Measurements from ENCODE around the gene OLIG2. TPM values are rescaled to one million over a fixed set of nuclear protein-coding genes. Genes with fewer than 3 reads are reported as not detected.

OLIG2 gene
- total RNA-seq, 2 donors from 2014 or later, result 0.53 TPM; not detected in 1

DNA sequence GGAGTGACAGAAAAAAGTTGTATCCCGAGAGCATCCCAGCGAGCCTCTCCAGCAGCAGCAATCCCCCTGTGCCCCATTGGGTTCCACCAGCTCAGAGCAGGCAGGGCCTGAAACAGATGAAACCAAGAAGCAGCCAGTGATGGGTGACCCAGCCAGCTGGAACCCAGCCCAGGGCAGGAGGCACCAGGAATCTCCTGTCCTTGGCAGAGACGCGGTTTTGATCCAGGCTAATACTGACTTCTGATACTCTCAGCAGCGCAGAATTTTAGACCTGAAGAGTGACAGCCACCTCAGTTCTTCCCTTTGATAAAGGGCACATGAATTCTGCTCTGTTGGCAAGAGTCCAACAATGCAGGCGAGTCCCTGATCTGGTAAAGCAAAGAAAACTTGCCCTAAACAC, 32.8 kb downstream of the OLIG2 start:
- no peak overlapping the region for H3K9ac ChIP-seq (ENCODE audit: extremely low read depth, low read length, poor library complexity, severe bottlenecking)
- no peaks in the 10 kb centered on the region for H3K36me3 ChIP-seq (ENCODE audit: control insufficient read depth, insufficient read depth, low read length)
- TF ChIP-seq, protein P1, sequence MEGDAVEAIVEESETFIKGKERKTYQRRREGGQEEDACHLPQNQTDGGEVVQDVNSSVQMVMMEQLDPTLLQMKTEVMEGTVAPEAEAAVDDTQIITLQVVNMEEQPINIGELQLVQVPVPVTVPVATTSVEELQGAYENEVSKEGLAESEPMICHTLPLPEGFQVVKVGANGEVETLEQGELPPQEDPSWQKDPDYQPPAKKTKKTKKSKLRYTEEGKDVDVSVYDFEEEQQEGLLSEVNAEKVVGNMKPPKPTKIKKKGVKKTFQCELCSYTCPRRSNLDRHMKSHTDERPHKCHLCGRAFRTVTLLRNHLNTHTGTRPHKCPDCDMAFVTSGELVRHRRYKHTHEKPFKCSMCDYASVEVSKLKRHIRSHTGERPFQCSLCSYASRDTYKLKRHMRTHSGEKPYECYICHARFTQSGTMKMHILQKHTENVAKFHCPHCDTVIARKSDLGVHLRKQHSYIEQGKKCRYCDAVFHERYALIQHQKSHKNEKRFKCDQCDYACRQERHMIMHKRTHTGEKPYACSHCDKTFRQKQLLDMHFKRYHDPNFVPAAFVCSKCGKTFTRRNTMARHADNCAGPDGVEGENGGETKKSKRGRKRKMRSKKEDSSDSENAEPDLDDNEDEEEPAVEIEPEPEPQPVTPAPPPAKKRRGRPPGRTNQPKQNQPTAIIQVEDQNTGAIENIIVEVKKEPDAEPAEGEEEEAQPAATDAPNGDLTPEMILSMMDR (conservative IDR thresholded peaks at IDR 0.05), result no peak
- H3K36me3 Mint-ChIP-seq (ENCODE audit: low read depth), result no peaks in the 10 kb centered on the region
- H3K27me3 ChIP-seq (ENCODE audit: control insufficient read depth, insufficient read depth, low read length, poor library complexity, severe bottlenecking), result peaks cover 57% of the 10 kb centered on the region
- no peaks in the 10 kb centered on the region for H3K4me1 ChIP-seq (ENCODE audit: control insufficient read depth, insufficient read depth, low read length)
- WGBS, 2 experiments (ENCODE audit: insufficient coverage in 1 of 2, insufficient read length in 1 of 2), result 90% methylated on average over 5 to 6 of the region's 6 CpGs
- no peak overlapping the region for H3K27ac Mint-ChIP-seq
- DNase-seq, result no peak
- H3K4me1 Mint-ChIP-seq, result no peaks in the 10 kb centered on the region
- peaks cover 41% of the 10 kb centered on the region for H3K27me3 Mint-ChIP-seq (ENCODE audit: insufficient read depth)
- peak overlapping the region; percentile 24 for H3K27ac ChIP-seq (ENCODE audit: low read depth, low read length)
- no peak overlapping the region for H3K4me3 Mint-ChIP-seq
- H3K9me3 Mint-ChIP-seq, result no peaks in the 10 kb centered on the region
- no peaks in the 10 kb centered on the region for H3K9me3 ChIP-seq (ENCODE audit: control insufficient read depth, low read length)
- H3K4me3 ChIP-seq (ENCODE audit: low read length), result no peak overlapping the region

DNA sequence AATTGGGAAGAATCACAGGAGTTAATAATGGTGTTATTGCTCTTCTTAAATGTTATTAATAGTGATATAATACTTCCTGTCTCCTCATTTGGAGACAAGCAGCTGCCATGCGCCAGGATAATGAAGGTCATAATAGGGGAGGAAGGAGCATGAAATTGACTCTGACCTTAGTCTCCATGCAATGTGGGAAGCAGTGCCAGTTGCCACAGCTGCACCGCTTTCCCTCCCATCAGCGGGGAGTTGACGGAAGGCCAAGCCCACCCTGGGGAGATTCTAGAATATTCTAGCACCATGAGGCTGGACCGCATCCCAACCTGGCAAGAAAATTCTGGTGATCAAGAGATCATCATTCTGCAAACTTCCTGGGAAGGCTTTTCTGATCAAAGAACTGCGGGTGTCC, 33.2 kb downstream of the OLIG2 start:
- Histone ChIP-seq H3K9ac (ENCODE audit: extremely low read depth, low read length, poor library complexity, severe bottlenecking) (no peak overlapping the region), H3K27me3 (ENCODE audit: control insufficient read depth, insufficient read depth, low read length, poor library complexity, severe bottlenecking) (peaks cover 57% of the 10 kb centered on the region), H3K27ac (ENCODE audit: low read depth, low read length) (no peak overlapping the region), H3K9me3 (ENCODE audit: control insufficient read depth, low read length) (no peaks in the 10 kb centered on the region), H3K4me3 (ENCODE audit: low read length) (no peak overlapping the region), H3K36me3 (ENCODE audit: control insufficient read depth, insufficient read depth, low read length) (no peaks in the 10 kb centered on the region), H3K4me1 (ENCODE audit: control insufficient read depth, insufficient read depth, low read length) (no peaks in the 10 kb centered on the region)
- H3K4me3 Mint-ChIP-seq, result no peak overlapping the region
- H3K4me1 Mint-ChIP-seq, result no peaks in the 10 kb centered on the region
- 87 to 93% methylated on average over 6 of the region's 6 CpGs for WGBS, 2 experiments (ENCODE audit: insufficient coverage in 1 of 2, insufficient read length in 1 of 2)
- H3K27ac Mint-ChIP-seq, result no peak overlapping the region
- H3K27me3 Mint-ChIP-seq (ENCODE audit: insufficient read depth), result peaks cover 41% of the 10 kb centered on the region
- H3K9me3 Mint-ChIP-seq, result no peaks in the 10 kb centered on the region
- DNase-seq, result no peak
- H3K36me3 Mint-ChIP-seq (ENCODE audit: low read depth), result no peaks in the 10 kb centered on the region
- TF ChIP-seq, protein P1 (conservative IDR thresholded peaks at IDR 0.05), result no peak

DNA sequence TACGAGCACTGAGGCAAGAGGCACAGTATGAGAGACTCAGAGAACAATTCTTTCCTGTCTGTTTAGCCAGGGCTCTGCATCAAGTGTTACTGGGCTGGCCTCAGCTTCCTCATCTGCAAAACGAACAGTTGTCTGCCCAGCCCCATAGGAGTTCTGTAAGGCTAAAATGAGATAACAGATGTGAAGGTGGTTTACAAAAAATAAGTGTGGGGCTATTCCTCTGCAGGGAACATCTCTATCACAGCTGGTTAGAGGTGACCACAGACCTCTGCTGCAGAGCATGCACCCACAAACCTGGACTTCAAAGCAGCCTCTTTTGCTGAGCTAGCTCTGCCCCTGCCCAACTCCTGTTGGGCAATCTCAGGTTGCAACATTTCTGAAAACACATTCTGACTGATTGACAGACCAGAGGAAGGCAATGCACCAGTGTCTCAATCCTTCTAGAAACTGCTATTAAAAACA, 33.7 kb downstream of the OLIG2 start:
- DNase-seq, result no peak
- 86 to 87% methylated on average over 2 of the region's 2 CpGs for whole genome bisulfite sequencing, 2 experiments (ENCODE audit: insufficient coverage in 1 of 2, insufficient read length in 1 of 2)
- H3K9me3 ChIP-seq (ENCODE audit: control insufficient read depth, low read length), result no peaks in the 10 kb centered on the region
- H3K4me1 ChIP-seq (ENCODE audit: control insufficient read depth, insufficient read depth, low read length), result no peaks in the 10 kb centered on the region
- Mint-ChIP-seq H3K4me1 (peaks cover 4% of the 10 kb centered on the region), H3K36me3 (ENCODE audit: low read depth) (no peaks in the 10 kb centered on the region), H3K27ac (no peak overlapping the region), H3K27me3 (ENCODE audit: insufficient read depth) (peaks cover 45% of the 10 kb centered on the region), H3K9me3 (no peaks in the 10 kb centered on the region), H3K4me3 (no peak overlapping the region)
- TF ChIP-seq, protein P1 (conservative IDR thresholded peaks at IDR 0.05), result no peak
- H3K27me3 ChIP-seq (ENCODE audit: control insufficient read depth, insufficient read depth, low read length, poor library complexity, severe bottlenecking), result peaks cover 57% of the 10 kb centered on the region
- no peak overlapping the region for H3K4me3 ChIP-seq (ENCODE audit: low read length)
- no peak overlapping the region for H3K27ac ChIP-seq (ENCODE audit: low read depth, low read length)
- no peak overlapping the region for H3K9ac ChIP-seq (ENCODE audit: extremely low read depth, low read length, poor library complexity, severe bottlenecking)
- no peaks in the 10 kb centered on the region for H3K36me3 ChIP-seq (ENCODE audit: control insufficient read depth, insufficient read depth, low read length)

All from endodermal cell (in vitro differentiated cells).